ENCODE measurements around the gene NKRF.

NKRF gene

DNA sequence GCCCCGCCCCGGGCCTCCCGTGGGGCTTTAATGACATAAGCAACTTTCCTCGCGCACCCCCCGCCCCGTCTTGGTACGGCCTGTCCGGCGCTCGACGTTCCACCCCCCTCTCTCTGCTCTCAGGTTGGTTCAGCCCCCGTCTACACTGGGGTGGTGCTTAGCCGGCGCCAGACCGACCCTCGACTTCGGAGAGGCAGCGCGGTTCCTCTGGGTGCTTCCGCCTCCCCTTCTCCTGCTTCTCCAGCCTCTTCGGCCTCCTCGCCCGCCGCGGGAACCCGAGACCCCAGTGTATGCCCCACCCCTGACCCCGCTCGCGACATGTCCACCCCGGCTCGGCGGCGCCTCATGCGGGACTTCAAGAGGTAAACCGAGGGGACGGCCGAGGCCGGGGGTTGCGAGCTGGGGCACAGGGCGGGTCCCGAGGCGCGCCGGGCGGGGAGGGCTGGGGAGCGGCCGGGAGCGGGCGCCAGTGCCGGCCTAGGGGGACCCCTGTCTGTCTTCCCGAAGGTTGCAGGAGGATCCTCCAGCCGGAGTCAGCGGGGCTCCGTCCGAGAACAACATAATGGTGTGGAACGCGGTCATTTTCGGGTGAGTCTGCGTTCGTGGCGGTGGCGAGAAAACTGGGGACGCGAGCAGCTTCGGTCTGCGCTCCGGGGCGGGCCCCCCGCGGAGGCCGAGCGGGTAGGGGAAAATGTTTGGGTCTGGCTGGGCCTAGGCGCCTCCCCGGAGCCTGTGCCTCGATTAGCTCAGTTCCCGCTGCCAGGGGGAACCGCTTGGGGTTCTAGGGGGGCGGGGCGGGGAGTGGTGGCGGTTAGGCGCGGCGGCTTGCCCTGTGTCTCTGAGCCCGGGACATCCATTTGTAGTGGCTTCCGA is 31.6 kb downstream of the NKRF start, which contains the start of gene UBE2A:
TSS of gene UBE2A (plus strand) at position 170 of the 873 bp plus-strand sequence. CDS start at position 319, 149 bp downstream.
- peak within 1 kb of the TSS; percentile 96 for H3K27ac Mint-ChIP-seq
- peak; percentile 93 for ATAC-seq
- H3K27me3 Mint-ChIP-seq = no peaks in the 10 kb centered on the region
- no peaks in the 10 kb centered on the region for H3K36me3 Mint-ChIP-seq
- H3K4me3 Mint-ChIP-seq = peak within 1 kb of the TSS; percentile 95
- H3K4me1 Mint-ChIP-seq = peaks cover 18% of the 10 kb centered on the region
- H3K9me3 Mint-ChIP-seq = no peaks in the 10 kb centered on the region

GRCh38 chrX:119573840-119574393 is 32.3 kb downstream of the NKRF start:
- no peaks in the 10 kb centered on the region for H3K9me3 Mint-ChIP-seq
- H3K27ac Mint-ChIP-seq = peak overlapping the region; percentile 96
- H3K4me1 Mint-ChIP-seq = peaks cover 13% of the 10 kb centered on the region
- peak overlapping the region; percentile 95 for H3K4me3 Mint-ChIP-seq
- no peaks in the 10 kb centered on the region for H3K27me3 Mint-ChIP-seq
- H3K36me3 Mint-ChIP-seq = no peaks in the 10 kb centered on the region
- peak; percentile 6 for ATAC-seq

DNA sequence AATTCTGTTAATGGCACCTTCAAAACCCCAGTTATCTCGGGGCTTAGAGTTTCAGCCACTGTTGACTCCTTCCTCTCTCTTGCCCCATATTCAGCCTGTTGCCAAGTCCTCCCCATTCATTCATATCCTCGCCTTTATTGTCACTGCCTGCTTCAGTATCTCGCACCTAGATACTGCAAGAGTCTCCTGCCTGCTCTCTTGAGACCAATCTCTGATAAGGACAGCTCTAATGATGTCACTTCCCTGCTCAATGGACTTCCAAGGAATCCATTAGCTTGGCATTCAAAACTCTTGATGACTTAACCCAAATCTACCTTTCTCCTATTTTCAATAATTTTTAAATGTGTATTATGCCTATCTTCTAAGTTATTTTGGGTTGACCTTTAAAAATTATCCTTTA is 33.0 kb downstream of the NKRF start:
- peak overlapping the region; percentile 96 for H3K27ac Mint-ChIP-seq
- no peaks in the 10 kb centered on the region for H3K36me3 Mint-ChIP-seq
- H3K9me3 Mint-ChIP-seq = no peaks in the 10 kb centered on the region
- ATAC-seq = no peak
- H3K4me1 Mint-ChIP-seq = peaks cover 13% of the 10 kb centered on the region
- H3K4me3 Mint-ChIP-seq = peak overlapping the region; percentile 95
- H3K27me3 Mint-ChIP-seq = no peaks in the 10 kb centered on the region

GRCh38 chrX:119570351-119570835 is 35.8 kb downstream of the NKRF start:
- H3K27ac Mint-ChIP-seq = no peak overlapping the region
- H3K36me3 Mint-ChIP-seq = no peaks in the 10 kb centered on the region
- H3K27me3 Mint-ChIP-seq = no peaks in the 10 kb centered on the region
- peaks cover 13% of the 10 kb centered on the region for H3K4me1 Mint-ChIP-seq
- no peaks in the 10 kb centered on the region for H3K9me3 Mint-ChIP-seq
- no peak overlapping the region for H3K4me3 Mint-ChIP-seq
- ATAC-seq = no peak

DNA sequence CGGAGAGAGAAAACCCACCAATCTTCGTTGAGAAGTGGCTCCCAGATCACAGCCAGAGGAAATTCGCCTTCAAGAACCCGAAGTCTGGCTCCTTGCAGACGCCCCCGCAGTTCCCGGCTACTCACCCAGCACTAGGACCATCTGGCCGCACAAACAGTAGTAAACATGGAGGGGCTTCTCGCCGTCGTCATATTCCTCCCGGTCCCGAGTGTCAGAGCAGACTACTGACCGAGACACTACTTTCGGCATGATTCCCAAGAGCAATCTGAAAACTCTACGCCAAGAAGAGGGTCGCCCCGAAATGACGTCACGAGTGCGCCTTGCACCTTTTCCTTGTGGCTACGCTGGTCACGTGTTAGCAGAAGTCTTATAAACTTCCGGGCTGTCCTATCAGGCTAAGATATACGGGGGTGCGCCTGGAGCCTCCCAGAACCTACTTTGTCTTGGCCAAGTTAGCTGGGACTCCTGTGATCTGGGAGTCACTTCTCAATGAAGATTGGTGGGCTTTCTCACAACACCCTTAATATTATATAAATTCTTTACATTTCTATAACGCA is 41.0 kb downstream of the NKRF start, which contains the start of gene STEEP1:
TSS of gene STEEP1 (minus strand) at position 303 of the 557 bp plus-strand sequence. CDS start at position 249, 54 bp downstream.
- H3K36me3 Mint-ChIP-seq = peaks cover 14% of the 10 kb centered on the region
- peak; percentile 91 for ATAC-seq
- no peaks in the 10 kb centered on the region for H3K27me3 Mint-ChIP-seq
- peak within 1 kb of the TSS; percentile 90 for H3K4me3 Mint-ChIP-seq
- peak within 1 kb of the TSS; percentile 77 for H3K27ac Mint-ChIP-seq
- no peaks in the 10 kb centered on the region for H3K9me3 Mint-ChIP-seq
- H3K4me1 Mint-ChIP-seq = peaks cover 23% of the 10 kb centered on the region

DNA sequence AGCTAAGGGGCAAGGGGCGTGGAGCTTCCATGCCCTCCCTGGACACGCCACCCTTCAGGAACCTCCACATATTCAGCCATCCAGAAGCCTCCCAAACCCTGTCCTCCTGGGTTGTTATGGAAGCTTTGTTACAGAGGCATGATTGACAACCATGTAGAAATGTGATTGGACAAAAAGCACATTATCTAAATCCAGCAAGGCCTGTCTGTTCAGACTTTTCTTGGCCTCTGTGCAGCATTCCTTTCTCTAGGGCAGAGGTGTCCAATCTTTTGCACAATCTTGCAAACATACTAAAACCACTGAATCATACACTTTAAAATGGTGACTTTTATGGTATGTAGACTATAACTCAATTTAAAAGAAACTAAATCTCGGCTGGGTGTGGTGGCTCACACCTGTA is 53.7 kb downstream of the NKRF start:
- no peak overlapping the region for H3K27ac Mint-ChIP-seq
- H3K36me3 Mint-ChIP-seq = peaks cover 12% of the 10 kb centered on the region
- H3K9me3 Mint-ChIP-seq = no peaks in the 10 kb centered on the region
- no peak for ATAC-seq
- H3K27me3 Mint-ChIP-seq = no peaks in the 10 kb centered on the region
- peaks cover 13% of the 10 kb centered on the region for H3K4me1 Mint-ChIP-seq
- no peak overlapping the region for H3K4me3 Mint-ChIP-seq

GRCh38 chrX:119549327-119550016 is 56.8 kb downstream of the NKRF start:
- peak; percentile 70 for ATAC-seq
- H3K36me3 Mint-ChIP-seq = no peaks in the 10 kb centered on the region
- peaks cover 19% of the 10 kb centered on the region for H3K4me1 Mint-ChIP-seq
- H3K9me3 Mint-ChIP-seq = no peaks in the 10 kb centered on the region
- no peaks in the 10 kb centered on the region for H3K27me3 Mint-ChIP-seq
- H3K4me3 Mint-ChIP-seq = peak overlapping the region; percentile 54
- H3K27ac Mint-ChIP-seq = peak overlapping the region; percentile 75

- H3K4me1 Mint-ChIP-seq = no peaks in the 10 kb centered on the region
- no peak overlapping the region for H3K27ac Mint-ChIP-seq
- no peak overlapping the region for H3K4me3 Mint-ChIP-seq
- peaks cover 20% of the 10 kb centered on the region for H3K36me3 Mint-ChIP-seq
- no peaks in the 10 kb centered on the region for H3K9me3 Mint-ChIP-seq
- ATAC-seq = no peak
- no peaks in the 10 kb centered on the region for H3K27me3 Mint-ChIP-seq
Measured at GRCh38 chrX:119541188-119541587, 65.0 kb downstream of the NKRF start.

DNA sequence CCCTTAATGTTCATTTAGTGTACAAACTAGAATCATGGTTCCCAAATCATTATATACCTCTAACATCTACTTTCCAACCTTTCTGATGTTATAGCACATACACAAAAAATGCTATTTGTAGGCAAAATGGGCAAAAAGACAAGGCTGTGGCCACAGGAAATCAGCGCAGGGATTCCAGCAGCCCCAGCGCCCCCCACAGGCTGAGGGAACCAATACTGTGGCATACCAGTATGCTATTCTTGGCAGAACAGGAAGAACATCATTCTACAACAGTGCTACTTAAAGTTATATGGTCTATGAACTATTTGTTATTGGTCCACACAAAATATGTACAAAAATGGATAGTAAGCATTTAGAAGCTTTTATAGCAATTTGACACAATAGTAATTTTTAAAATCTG is 66.4 kb downstream of the NKRF start:
- ATAC-seq = no peak
- Mint-ChIP-seq H3K36me3 (peaks cover 20% of the 10 kb centered on the region), H3K9me3 (no peaks in the 10 kb centered on the region), H3K4me1 (no peaks in the 10 kb centered on the region), H3K4me3 (no peak overlapping the region), H3K27me3 (no peaks in the 10 kb centered on the region), H3K27ac (no peak overlapping the region)
